GM23248 (cell line): ENCODE results near the gene EHD4.

Source experiments
- EZH2 ChIP-seq: fragments of 200-600 bp; sonication (generic); IDR thresholded peaks from 2 replicates; pipeline ENCODE4 v1.6.1; 2018; ENCODE audit warnings: antibody characterized with exemption, mild to moderate bottlenecking; ENCODE audit not compliant: insufficient read depth, poor library complexity, severe bottlenecking
- EZH2phosphoT487 ChIP-seq: fragments of 200-600 bp; sonication (generic); IDR thresholded peaks from 2 replicates; pipeline ENCODE4 v1.6.1; 2018; ENCODE audit warnings: antibody characterized with exemption, moderate library complexity, mild to moderate bottlenecking, low read depth; ENCODE audit not compliant: insufficient read depth

GRCh38 chr15:41997845-41998244 is 25.5 kb upstream of the EHD4 start:
- TF ChIP-seq EZH2phosphoT487 (no peak), EZH2 (no peak)
